GM18508 (cell line): ENCODE results near the gene CACNG5.
"Not testable (repeated sequence)": the region's sequence is repeated elsewhere in the genome, so short reads cannot be mapped to it uniquely, and the experiment has no call there.

Experiments
- ATAC-seq: cut with Tn5 transposase; IDR thresholded peaks from one replicate; pipeline ENCODE4 v1.9.1; 2021; ENCODE audit warnings: moderate number of reproducible peaks; ENCODE audit not compliant: insufficient read depth, unreplicated experiment

Gene CACNG5

GRCh38 chr17:66900126-66901010, 65.5 kb downstream of the CACNG5 start:
- ATAC-seq = no peak

GRCh38 chr17:66903296-66903695, 68.4 kb downstream of the CACNG5 start:
- ATAC-seq = not testable (repeated sequence)

- ATAC-seq = no peak
These were observed 68.9 kb downstream of the CACNG5 start for GRCh38 chr17:66903781-66904180.

DNA sequence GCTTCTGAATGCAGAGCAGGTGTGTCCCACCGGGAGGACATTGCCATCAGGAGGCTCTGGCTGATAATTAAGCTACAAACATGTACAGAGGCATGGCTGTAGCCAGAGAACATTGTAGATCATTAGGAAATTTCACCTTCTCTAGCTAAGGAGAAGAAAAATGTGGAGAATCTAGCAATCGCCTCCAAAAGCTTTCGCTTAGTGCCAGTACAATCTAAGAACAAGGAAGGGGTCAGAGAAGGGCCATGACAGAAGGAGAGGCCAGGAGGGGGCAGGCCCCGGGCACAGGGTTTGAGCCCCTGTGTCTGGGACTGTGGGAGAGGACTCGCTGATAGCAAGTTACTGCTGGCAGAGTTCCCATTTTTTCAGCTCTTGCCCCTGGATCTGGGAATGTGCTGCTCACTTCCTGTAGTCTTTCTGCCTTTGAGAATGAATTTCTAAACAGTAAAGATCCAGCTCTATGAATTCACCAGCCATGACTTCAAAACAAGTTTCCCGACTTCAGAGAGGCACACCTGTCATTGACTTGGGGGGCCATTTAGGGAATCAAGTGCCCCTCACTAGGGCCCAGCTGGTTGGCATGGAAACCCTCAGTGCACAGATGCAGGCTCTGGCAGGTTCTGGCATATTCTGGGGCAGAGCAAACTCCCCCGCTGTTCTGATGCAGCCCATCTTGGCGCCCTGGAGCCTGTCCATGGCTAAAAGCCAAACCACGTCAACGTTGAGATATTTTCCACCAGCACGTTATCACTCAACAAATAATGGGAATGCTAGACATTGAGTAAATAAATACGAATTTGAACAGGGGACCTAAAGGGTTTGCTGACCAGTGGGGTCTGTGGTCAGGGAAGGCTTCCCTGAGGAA, 70.1 kb downstream of the CACNG5 start:
- ATAC-seq = no peak

GRCh38 chr17:66906321-66907278, 71.7 kb downstream of the CACNG5 start:
- ATAC-seq = no peak

- ATAC-seq = no peak
These were observed 75.0 kb downstream of the CACNG5 start for GRCh38 chr17:66909804-66910373.

GRCh38 chr17:66910651-66911285, 75.9 kb downstream of the CACNG5 start:
- no peak for ATAC-seq

DNA sequence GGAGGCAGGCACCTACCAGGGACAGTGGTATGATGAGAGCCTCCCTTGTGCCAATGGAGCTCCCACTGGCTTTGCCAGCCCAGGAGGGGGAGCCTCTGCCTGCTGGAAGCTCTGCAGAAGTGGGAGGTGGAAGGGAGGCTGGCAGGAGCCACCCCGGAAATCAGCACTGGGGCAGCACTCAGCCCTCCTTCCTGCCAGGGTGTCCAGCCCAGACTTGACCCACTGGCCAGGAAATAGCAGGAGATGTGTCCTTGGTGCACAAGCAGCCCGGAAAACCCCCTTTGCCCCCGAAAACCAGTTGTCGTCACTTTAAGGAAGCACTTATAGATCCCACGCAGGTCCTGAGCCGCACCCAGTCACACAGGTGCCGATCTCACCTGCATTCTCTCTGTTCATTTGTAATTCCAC, 80.3 kb downstream of the CACNG5 start:
- ATAC-seq = no peak

DNA sequence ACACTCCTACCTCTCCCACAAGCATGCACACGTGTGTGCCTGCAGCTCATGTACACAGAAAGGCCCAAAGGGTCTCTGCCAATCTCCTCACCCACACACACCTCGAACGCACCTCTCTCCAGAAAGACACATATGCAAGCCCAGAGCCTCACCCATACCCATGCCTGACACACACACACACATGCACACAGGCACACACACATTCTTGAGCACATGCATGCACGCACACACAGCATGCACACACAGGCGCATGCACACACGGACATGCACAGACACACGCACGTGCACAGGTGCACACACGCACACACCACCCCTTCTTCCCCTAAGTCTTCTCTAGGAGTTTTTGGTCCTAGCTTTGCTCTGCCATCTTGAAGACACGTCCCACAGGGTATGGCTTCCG, 80.9 kb downstream of the CACNG5 start:
- ATAC-seq = no peak

- no peak for ATAC-seq
These were observed 82.0 kb downstream of the CACNG5 start for GRCh38 chr17:66916946-66917345.

DNA sequence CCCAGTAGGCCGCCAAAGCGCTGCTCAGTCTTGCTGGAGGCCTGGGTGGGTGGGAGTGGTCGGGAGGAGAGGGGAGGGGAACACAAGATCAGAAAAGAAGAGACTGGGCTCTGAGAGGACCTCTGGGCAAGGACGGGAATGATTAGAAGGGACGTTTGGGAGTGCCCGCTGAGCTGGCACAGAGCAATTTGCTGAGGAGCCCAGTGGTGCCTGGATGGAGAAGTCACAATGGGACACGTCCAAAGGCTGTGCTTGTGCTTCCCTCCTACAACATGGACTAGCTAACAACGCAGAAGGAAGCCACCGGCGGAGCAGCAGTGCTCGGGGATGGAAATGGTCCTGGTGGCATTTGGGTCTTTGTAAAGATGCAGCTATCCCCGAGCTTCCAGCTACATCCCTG, 84.0 kb downstream of the CACNG5 start:
- no peak for ATAC-seq

DNA sequence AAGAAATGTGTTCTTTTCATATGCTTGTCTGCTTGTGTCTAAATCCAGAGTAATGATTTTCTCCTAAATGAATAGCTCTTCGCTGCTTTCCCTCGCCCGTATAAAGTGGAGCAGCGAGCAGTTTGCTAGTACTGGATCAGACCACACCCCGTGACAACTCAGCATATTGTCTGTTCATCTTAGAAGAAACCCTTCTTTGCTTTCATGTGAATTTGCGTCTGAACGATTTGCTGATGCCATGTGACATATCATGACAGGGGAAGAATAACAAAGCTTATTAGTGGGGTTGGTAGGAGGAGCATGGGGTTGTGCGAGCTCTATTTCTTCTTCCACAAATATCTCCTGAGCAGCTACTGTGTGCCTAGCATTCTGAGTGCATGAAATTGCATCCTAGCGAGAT, 85.5 kb downstream of the CACNG5 start:
- no peak for ATAC-seq

GRCh38 chr17:66920950-66921349, 86.0 kb downstream of the CACNG5 start:
- ATAC-seq = no peak

DNA sequence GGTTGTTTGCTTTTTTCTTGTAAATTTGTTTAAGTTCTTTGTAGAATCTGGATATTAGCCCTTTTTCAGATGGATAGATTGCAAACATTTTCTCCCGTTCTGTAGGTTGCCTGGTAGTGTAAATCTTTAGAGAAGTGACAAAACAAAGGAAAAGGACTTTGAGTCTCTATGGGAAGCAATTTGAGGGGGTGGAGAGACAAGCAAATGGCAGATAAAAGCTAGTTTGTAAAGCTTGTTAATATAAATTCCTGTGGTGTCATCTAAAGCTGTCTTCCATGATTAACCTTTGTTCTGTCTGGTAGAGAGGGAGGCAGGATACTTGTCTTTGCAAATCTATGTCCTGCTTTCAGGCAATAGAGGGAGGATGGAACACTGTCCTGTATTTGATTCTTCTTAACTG, 89.0 kb downstream of the CACNG5 start:
- ATAC-seq = no peak

DNA sequence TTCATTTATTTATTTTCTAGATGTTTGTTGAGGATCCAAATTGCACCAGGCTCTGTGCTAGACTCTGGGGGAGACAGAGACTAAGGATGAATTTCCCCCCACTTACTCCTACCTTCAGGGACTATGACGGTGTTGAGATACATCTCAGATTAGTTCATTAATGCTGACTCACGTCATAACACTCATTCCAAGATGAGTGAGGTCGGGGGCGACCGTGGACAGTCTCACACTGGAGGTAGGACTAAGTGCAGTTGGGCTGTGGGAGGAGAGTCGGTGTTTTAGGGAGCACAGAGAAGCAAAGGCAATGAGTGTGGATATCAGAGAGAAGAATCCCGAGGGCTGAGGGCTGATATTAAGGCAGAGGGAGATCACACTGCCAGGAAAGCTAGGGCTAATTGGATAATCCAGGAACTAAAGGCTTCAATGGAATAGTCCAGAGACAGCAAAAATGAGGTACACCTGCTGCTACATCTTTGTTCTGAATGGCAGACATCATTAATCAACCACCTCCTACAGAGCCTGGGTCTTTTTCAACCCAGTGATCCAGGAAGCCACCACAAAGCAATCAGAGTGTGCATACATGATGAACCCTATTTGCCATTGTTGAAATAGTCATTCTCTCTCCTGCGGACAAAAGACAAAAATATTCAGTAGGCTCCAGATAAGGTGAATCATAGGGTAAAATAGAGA, 91.0 kb downstream of the CACNG5 start:
- no peak for ATAC-seq

DNA sequence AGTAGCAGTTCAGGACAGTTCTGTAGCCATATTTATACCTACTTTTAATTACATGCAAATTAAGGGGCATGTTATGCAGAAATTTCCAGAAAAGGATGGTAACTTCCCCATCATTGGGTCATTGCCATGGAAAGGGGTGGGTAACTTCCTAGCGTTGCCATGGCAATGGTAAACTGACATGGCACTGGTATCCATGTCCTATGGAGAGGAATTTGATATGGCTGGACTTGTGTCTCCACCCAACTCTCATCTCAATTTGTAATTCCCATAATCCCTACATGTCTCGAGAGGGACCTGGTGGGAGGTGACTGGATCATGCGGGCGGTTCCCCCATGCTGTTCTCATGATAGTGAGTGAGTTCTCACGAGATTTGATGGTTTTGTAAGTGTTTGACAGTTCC, 94.0 kb downstream of the CACNG5 start:
- no peak for ATAC-seq

DNA sequence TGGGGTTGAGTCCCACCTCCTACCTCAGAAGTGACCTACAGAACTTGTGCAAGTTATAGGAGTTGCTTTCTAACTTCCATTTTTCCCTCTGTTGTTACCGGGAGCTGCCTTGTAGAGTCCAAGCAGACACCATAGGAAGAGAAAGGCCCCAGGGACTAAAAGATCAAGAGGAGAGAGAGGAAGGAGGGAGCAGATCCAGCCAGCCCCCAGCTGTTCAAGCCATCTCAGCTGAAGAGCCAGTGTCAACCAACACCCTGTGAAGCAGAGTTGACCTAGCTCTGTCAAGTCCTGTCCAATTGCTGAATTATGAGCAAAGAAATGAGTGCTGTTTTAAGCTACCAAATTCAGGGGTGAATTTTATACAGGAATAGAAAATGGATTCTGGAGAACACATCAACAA, 94.7 kb downstream of the CACNG5 start:
- ATAC-seq = no peak

DNA sequence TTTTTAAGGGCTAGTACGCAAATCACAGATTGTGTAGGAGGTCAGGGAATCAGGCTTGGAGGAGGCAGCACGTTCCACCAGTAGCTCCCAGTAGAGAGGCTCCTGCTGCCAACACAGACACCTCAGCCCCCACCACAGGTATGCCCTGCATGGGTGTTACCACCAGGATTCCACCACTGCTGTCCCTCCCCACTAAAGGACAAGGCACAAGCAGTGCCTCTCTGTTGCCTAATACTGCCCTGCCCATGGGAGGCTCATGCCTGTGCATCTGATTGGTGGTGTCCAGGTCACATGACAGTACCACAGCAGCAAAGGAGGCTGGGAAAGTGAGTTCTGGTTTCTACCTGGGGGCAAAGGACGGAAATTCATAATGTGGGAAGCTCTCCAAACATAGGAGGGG, 96.0 kb downstream of the CACNG5 start:
- ATAC-seq = no peak

GRCh38 chr17:66932311-66932710, 97.4 kb downstream of the CACNG5 start:
- no peak for ATAC-seq
